HL-60 (cell line): ENCODE results near the gene SPPL2A.

ENCODE experiments used
- DNase-seq, 2 experiments: peaks; one replicate each; pipeline ENCODE4 v3.0.0-alpha.2; 2010 to 2020; ENCODE audit warnings: low read depth in 1 of 2, low spot score in 1 of 2
- H3K27ac ChIP-seq: fragments of 250-450 bp; sonication (Bioruptor Pico); replicated peaks from 2 replicates; pipeline ENCODE4 v1.5.1; 2020; ENCODE audit warnings: mild to moderate bottlenecking, moderate library complexity
- H3K27me3 ChIP-seq: fragments of 250-450 bp; sonication (Bioruptor Pico); 2 replicates; pipeline ENCODE4 v1.5.1; 2021; ENCODE audit warnings: mild to moderate bottlenecking, moderate library complexity; ENCODE audit not compliant: insufficient read depth, poor library complexity, severe bottlenecking
- H3K4me3 ChIP-seq: replicated peaks from 2 replicates; pipeline ENCODE4 v1.5.1; 2011; ENCODE audit warnings: mild to moderate bottlenecking, control low read depth, low read length; ENCODE audit not compliant: insufficient read depth
- CTCF ChIP-seq: IDR thresholded peaks from one replicate; pipeline ENCODE4 v1.5.1; 2011; ENCODE audit warnings: low read length, control low read depth, inconsistent platforms; ENCODE audit not compliant: insufficient read depth
- GABPA ChIP-seq: IDR thresholded peaks from 2 replicates; pipeline ENCODE4 v1.6.1; 2012; ENCODE audit warnings: low read depth
- POLR2AphosphoS5 ChIP-seq: IDR thresholded peaks from 2 replicates; pipeline ENCODE4 v1.6.1; 2012; ENCODE audit warnings: low read depth
- REST ChIP-seq: IDR thresholded peaks from 2 replicates; pipeline ENCODE4 v1.6.1; 2012; ENCODE audit warnings: low read depth; ENCODE audit not compliant: insufficient replicate concordance
- SPI1 ChIP-seq: IDR thresholded peaks from 2 replicates; pipeline ENCODE4 v1.6.1; 2012; ENCODE audit warnings: low read depth, mild to moderate bottlenecking, borderline replicate concordance

The SPPL2A gene

GRCh38 chr15:50767332-50767861 lies 1.9 kb upstream of the SPPL2A start:
- Histone ChIP-seq H3K27me3 (no peaks in the 10 kb centered on the region), H3K27ac (no peak overlapping the region), H3K4me3 (no peak overlapping the region)
- no peak for TF ChIP-seq REST
- TF ChIP-seq POLR2AphosphoS5 = no peak
- no peak for TF ChIP-seq GABPA
- no peak for TF ChIP-seq SPI1
- no peak for TF ChIP-seq CTCF
- no peak for DNase-seq

GRCh38 chr15:50764461-50765194 lies 878 bp downstream of the SPPL2A start:
- Histone ChIP-seq H3K27me3 (no peaks in the 10 kb centered on the region), H3K27ac (peak overlapping the region; percentile 79), H3K4me3 (peak overlapping the region; percentile 64)
- DNase-seq = no peak
- TF ChIP-seq CTCF (no peak), GABPA (no peak), REST (no peak), SPI1 (no peak), POLR2AphosphoS5 (no peak)

- no peak for DNase-seq
- Histone ChIP-seq H3K27me3 (no peaks in the 10 kb centered on the region), H3K4me3 (no peak overlapping the region), H3K27ac (no peak overlapping the region)
- TF ChIP-seq SPI1 = no peak
- TF ChIP-seq REST = no peak
- no peak for TF ChIP-seq CTCF
- no peak for TF ChIP-seq GABPA
- no peak for TF ChIP-seq POLR2AphosphoS5
Observed at GRCh38 chr15:50758712-50759205, 6.7 kb downstream of the SPPL2A start.
